RPMI8226 (cell line): ENCODE measurements around the gene ELK3.

Experiments
- DNase-seq: peaks from one replicate; pipeline ENCODE4 v3.0.0-alpha.2; 2015

The ELK3 gene

DNA sequence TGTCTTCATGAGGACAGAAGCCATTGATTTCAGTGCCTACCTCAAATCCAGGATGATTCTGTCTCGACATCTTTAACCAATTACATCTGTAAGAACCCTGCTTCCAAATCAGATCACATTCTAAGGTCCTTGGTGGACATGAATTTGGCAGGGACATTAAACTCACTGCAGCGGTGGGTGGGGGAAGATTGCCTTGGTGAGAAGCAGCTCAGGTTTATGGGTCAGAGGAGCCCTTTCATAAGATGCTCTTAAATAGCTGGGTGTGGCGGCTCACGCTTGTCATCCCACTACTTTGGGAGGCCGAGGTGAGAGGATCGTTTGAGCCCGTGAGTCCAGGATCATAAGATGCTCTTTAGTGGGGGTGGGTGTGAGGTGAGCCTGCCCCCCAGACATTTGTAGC, 42.9 kb downstream of the ELK3 start:
- no peak for DNase-seq

DNA sequence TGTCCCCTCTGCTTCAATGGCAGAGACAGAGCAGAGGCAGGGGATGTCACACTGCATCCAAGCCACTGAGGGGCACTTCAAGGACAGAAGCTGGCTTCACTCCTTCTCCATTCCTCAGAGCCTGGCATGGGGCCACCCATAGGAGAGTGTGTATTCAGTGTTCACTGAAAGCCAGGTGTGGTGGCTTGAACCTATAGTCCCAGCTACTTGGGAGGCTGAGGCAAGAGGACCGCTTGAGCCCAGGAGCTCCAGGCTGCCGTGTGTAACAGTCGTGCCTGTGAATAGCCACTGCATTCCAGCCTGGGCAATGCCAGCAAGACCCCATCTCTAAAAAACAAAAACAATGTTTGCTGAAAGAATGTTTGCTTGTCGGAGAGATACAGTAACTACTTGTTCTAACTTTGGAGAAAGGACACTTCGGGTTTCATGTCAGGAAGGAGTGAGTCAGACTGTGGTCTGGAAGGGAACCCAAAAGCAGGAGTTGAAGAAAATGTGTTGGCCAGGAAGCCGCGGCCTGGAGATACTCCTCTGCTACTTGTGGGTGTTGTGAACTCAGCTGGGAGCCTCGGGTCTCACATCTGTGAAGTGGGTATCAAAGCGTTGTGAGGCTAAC, 43.4 kb downstream of the ELK3 start:
- DNase-seq, result no peak

DNA sequence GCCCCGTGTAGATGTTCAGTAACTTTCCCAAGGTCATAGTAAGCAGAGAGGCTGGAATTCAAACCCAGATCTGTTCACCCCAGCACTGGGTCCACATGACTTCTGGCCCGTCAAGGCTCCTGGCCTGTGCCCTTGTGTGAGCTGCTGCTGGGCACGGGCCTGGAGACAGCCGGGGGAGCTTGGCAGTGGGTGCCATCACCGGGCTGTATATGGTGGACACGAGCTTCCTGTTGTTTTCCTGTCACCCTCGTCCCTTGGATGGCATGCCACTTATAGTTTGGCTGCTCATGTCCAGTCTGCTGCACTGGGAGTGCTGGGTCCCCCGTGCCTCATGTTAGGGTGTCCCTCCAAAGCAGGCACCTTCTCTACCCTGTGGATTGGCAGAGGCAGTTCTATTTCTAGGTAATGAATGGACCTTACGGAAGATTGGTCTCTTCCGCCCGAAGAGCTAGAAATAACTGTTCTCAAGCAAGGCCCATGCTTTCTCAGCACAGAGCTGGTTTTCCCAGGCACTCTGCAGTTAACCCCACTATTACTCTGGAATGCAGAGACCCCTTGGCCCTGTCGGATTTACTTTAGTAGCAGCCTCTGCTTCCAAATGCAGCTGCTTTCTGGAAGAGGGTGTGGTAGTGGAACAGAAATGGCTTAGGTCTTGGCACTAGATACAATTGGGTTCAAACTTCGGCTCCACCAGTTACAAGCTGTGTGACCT, 44.3 kb downstream of the ELK3 start:
- DNase-seq, result no peak

DNA sequence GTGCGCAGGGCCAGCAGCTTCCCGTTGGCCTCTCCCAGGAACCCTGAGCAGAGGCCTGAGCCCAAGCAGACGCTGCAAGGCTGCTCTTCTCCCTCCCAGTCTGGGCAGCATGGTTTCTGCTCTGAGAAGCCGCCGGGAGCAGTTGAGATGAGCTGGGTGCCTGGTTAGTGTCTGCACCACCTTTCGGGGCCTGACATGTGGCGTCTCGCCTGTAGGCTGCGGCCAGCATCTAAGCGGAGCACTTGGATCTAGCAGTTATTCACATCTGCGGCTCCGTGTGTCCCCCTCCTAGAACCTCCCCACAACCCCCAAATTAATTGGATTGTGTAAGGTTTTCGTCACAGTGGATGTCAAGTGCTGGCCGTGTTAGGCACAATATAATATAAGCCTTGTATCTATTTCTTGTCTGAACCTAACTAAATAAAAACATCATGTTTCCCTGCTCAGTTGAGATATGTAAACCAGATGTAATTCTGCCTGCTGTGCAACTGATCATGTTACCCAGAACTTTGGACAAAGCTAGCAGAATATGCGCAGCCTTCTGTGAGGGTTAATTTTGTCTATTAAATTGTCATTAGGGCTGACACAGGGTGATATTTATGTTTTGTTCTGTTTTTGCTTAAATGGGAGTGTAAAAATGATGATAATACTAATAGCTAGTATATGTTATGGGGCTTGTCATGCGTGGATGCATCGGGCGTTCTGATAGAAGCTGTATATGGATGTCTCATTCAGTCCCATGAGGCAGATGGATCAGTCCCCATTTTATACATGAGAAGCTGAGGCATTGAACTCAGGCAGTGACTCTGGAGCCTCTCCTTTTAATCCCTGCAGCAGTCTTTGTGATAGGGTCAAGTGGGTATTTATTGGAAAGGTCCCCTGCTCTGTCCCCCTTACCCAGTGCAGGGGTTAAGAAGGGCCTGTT, 45.8 kb downstream of the ELK3 start:
- no peak for DNase-seq

DNA sequence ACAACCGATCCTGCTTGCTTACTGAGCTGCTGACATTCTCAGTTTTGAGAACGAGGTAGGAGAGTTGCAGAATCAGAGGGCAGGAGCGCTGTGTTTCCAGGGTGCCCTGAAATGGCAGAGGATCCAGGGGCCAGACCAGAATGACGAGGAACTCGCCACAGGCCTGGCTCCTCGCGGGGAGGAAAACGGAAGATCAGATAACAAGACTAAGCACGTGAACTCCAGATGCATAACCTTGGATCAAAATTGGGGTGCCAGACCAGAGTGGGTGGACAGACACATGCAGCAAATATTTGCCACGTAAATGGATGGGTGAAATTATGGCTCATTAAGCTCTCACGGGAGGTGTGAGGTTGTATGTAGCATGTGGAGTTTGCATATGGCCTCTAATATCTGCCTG, 46.5 kb downstream of the ELK3 start:
- no peak for DNase-seq

DNA sequence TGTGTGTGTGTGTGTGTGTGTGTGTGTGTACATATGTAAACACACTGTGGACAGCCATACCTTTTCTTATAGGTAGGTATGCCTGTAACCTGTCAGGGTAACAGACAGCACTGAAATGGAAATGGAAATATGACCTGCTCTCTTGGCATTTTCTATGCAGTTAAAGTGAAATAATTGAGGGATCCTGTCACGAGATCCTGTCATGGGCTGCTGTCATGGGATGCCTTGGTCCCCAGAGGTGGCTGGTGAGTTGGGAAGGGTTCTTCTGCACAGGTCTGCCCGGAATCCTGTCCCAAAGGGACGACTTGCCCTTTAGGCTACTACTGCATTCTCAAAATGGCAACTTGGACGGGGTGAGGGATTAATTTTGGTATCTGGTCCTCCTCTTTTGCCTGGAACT, 47.3 kb downstream of the ELK3 start:
- no peak for DNase-seq

DNA sequence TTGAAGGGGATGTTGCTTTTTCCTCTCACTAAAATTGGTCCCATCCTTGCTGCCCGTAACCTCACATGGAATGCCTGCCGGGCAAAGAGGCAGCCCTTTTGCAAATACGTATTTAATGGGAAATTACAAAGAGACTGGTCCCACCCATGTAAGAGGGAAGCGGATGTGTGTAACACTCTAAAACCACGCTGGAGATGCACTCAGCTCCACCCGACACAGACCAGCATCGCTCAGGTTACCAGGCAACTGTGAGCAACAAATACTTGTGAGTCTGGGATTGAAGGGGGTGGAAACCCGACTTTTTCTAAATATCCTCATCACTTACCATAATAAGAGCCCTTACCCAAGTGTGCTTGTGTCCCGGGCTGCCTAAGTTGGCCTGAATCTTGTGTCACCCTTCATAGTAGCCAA, 47.7 kb downstream of the ELK3 start:
- DNase-seq, result no peak

DNA sequence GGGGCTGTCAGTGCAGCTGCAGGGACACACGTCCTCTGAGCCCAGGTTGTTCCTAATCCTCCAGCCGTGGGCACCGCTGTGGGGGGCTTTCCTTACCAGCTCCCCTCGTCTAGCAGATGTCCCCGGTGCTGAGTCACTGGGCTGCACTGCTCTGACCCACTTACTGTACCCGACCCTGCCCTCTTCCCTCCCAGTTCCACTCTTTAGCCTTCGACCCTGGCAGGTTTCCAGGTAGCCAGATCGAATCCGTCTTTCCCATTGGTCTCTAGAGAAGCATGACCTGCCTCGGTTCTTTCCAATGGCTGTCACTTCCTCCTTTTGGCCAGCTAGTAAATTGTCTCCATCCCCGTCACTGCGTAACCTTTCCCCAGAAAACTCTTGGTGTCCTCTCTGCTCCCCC, 48.4 kb downstream of the ELK3 start:
- no peak for DNase-seq

DNA sequence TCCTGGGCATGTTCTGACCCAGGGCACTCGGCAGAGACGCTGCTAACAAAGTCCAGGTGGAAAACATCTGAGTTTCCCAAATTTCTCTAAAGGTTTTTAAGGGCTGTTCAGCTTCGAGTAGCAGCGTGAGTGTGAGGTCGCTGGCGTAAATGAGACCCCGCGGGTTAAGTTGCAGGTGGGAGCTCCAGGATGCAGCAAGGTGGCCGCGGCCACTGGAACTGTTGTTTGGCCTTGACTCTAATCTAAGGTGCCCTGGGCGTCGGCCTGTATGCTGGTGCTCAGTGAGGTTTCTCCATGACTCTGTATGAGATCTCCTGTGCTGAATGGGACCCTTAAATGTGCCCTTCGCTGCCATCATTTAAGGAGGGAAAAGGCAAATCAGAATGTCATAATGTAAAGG, 50.7 kb downstream of the ELK3 start:
- DNase-seq, result no peak

DNA sequence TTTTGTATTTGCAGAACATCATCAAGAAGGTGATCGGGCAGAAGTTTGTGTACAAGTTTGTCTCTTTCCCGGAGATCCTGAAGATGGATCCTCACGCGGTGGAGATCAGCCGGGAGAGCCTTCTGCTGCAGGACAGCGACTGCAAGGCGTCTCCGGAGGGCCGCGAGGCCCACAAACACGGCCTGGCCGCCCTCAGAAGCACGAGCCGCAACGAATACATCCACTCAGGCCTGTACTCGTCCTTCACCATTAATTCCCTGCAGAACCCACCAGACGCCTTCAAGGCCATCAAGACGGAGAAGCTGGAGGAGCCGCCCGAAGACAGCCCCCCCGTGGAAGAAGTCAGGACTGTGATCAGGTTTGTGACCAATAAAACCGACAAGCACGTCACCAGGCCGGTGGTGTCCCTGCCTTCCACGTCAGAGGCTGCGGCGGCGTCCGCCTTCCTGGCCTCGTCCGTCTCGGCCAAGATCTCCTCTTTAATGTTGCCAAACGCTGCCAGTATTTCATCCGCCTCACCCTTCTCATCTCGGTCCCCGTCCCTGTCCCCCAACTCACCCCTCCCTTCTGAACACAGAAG, 52.8 kb downstream of the ELK3 start:
- no peak for DNase-seq

DNA sequence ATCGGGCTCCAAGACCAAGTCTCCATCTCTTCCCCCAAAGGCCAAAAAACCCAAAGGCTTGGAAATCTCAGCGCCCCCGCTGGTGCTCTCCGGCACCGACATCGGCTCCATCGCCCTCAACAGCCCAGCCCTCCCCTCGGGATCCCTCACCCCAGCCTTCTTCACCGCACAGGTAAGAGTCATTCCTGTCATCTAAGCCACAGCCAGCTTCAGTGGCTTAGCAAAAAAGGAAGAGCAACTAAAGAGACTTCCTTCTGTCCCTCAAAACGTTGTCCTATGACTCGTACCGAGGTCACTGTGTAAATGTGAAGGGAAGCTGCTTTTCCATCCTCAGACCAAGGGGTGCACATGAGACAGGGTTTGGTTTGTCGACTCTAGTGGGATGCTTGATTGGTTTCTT, 53.4 kb downstream of the ELK3 start:
- DNase-seq, result no peak

DNA sequence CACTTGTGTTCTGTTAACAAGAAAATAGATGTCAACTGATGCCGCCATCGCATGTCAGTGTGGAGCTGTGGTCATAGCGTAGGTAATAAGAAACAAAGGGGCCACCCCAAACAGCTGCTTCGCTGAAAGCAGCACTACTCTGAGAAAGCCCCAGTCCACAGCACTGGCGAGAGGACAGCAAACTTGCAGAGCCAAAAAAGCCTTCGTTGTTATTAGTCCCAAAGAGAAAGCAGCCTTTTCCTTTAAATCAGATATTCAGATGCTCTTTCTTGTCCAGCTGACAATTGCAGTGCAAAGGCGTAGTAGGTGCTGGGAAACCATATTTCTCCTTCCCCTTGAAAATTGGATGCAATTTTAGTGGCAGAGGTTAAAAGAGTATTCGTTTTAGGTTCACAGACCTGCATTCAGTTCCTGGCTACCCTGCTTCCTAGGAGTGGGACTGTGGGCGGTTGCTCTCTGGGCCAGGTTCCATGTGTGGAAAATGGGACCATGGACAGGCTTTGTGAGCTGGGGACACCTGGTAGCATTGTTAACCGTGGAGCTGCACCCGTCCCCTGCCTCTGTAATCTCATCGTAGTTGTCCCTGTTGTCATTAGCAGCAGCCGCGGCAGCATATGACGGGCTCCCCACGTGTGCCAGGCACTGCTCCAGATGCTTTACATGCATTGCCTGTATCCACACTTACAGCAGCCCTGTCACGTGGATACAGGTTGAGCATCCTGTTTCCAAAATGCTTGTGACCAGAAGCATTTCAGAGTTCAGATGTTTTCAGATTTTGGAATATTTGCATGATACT, 54.2 kb downstream of the ELK3 start:
- DNase-seq, result no peak

DNA sequence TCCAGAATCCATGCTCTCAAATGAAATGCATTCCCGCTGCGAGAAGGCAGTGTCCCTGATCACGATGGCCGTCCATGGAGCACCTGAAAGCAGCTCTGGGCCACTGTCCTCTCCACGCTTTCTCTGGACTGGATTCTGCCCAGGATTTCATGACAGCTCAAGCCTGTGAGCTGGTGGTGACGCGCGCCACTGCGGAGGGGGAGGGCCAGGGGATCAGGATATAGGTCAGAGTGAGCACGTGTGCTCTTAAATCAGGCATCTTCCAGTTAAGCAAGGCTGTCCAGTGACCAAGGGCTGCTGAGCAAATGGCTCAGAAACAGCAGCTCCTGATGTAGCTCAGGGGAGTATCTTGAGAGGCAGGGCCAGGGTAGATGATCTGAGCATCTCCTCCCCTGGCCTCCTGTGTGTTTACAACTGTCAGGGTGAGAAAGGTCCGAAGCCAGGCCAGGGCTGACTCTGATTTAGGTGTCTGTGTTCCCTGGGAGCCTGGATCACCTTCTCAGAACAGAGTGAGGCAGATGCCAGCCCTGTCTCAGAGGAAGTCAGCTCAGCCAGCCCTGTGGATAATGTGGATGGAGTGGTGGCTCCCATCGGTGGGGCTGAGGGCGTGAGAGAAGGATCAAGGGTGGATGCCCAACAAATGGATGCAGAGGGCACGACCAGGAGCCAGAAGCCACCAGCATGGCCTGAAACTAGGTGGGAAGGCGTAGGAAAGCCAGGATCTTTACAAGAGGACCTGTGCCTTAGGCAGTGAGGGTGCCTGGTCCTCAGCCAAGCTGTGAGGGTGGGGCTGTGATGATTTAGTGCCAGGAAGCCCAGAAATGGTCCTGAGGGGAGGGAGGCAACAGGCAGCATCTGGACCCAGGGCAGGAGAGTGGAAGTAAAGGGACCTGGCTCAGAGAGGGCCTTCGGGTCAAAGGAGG, 55.3 kb downstream of the ELK3 start:
- DNase-seq, result no peak

DNA sequence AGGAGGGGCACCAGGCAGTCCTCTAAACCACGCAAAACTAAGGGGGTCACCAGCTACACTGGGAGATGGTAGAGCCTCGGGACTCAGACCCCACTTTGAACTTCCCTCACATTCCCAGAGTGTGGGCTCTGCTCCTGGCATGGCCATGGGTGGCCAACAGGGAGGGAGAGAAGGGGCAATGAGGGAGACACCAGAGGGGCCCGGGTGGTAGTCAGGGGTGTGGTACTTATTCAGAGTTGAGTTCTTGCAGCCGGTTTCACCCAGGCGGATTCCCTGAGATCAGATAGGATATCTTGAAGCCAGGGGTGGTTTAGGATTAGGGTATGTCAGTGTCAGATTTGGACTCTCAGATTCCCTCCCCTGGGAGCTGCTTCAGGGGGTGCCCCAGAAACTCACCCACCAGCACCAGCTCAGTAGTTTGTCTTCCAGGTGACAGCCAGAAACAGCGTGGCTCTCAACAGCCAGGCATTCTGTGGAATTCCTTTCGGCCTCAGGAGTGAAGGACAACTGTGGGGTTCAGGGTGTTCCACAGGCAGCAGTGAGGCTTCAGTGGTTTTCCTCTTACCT, 56.0 kb downstream of the ELK3 start:
- no peak for DNase-seq

DNA sequence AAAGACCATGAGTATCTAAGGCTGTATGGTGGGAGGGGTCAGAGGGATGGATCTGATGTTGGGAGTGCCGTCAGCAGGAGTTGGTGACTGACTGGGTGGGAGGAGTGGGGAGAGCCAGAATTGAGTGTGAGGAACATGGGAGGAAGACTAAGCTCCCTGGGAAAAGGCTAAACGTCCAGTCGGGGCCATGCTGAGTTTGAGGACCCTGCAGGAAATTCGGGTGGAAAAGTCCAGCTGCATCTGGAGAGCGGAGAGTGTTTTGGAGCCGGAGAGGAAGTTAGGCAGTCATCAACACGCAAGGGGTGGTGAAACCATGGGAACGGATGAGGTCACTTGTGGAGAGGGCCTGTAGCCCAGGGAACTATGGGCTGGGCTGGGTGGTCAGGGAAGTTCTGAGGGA, 60.9 kb downstream of the ELK3 start:
- DNase-seq, result no peak

DNA sequence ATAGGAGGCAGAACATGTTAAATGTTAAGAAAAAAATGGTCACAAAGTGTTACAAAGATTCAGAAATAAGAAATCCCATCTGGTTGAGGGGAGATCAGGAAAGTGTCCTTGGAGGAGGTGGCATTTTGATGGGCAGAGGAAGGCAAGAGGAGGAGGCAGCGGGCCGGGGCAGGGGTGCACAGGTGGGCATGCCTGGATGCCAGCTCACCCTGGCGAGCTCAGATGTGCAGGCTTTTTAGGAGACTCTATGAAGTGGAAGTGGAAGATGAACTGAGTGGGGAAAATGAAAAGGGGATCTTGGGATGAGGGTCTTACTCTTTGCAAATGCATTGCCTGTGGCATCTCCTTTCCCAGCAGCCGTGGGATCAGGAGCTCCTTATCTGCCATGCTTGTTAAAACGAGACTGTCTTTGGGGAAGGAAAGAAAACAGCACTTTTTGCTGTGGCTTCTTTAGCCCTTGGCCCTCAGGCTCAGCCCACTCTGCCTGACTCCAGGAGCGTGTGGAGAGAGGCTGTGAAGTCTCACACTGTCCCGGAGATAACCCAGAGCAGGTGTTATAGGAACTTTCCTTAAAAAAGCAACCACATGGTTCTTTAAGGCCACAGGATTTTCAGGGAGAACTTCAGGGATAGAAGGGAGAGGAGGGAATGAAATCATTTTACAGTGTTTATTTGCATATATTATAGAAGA, 62.6 kb downstream of the ELK3 start:
- no peak for DNase-seq

DNA sequence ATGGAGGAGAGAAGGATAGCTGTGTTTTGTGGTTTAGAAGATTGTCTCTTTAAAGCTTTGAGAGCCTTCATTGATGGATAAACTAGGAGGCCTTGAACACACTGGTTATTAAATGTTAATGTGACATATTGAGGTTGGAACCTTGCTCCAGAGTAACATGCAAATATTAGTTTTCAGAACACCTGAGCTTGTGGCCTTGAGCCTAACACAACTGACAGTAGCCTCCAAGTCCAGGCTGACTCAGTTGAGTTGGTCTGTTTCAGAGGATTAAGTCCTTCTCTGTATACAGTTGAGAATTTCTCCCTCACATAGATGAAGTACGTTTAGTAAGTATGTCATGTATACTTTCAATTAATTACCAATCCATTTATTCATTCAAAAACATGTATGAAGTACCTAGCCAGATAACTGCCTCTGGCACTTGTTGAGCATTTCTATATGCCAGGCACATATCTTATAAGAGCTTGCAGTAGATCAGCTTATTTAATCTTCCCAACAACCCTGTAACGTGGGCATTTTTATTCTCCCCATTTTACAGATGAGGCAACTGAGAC, 63.5 kb downstream of the ELK3 start:
- DNase-seq, result no peak

DNA sequence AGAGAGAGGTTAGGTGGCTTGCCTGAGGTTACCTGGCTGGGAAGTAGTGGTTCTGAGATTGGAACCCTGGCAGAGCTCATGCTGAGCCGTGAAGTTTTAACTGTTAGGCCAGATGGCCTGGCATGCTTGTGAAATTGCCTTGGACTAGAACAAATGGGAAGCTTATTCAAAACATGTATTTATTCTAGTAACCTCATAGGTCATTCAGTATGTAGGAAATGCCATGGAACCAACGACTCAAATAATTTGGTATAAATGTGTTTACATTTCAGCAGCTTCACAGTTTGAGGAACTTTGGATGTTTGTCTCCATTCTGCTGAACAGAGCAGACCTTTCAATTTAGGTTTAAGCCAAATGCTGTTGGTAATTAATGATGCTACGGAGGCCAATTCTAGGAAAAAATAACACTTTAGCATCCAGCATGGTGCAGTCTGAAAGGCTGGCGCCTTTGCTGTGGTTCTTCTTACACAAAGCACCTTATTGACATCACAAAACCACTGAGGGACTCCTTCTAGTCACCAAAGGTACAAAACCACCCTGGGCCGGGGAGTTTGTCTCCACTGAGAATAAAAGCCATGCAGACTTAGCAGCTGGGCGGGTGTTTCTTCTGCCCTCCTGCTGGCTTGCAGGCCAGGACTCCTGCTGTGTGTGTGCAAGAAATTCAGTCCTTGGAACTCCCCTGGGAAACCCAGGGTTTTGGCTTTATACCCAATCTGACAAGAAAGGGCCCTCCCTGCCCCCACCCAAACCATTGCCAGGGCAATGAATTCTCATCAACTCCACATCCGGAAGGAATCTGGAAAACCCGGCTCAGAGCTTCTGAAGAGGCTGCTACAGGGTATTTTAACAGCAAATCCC, 64.2 kb downstream of the ELK3 start:
- DNase-seq, result no peak

DNA sequence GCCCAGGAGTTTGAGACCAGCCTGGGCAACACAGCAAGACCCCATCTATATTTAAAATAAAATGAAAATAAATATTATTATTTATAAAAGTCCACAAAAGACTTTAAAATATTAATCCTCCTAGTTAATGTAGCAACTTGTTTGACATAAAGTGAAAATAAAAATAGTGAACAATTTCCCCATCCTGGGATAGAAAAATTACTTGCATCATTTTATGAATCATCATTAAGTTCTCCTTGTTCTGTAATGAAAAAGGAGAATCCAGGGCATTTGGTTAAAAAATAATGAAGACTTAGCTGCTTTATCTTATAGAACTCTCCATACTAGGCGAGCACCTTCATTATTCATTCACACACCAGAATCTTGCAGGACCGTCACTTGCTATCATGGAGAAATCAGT, 66.1 kb downstream of the ELK3 start:
- DNase-seq, result no peak
